Prostate gland (tissue), 2 donors: ENCODE data around the gene ITPR2.

Source experiments
- CTCF ChIP-seq, 4 experiments: fragments of 200-600 bp in 2 of 4; fragments of 450-650 bp in 2 of 4; sonication (generic) in 2 of 4; IDR thresholded peaks; 1 replicate in 3 of 4; 2 replicates in 1 of 4; pipeline ENCODE4 v1.5.1; 2016 to 2019; ENCODE audit warnings: antibody characterized with exemption in 4 of 4, mild to moderate bottlenecking in 2 of 4, moderate library complexity in 2 of 4
- POLR2A ChIP-seq: fragments of 450-650 bp; IDR thresholded peaks from one replicate; pipeline ENCODE4 v1.6.1; 2016; ENCODE audit warnings: antibody characterized with exemption, mild to moderate bottlenecking
- POLR2AphosphoS5 ChIP-seq: sonication (generic); formaldehyde crosslinking; IDR thresholded peaks from one replicate; pipeline ENCODE4 v1.6.1; 2017; ENCODE audit warnings: antibody characterized with exemption

DNA sequence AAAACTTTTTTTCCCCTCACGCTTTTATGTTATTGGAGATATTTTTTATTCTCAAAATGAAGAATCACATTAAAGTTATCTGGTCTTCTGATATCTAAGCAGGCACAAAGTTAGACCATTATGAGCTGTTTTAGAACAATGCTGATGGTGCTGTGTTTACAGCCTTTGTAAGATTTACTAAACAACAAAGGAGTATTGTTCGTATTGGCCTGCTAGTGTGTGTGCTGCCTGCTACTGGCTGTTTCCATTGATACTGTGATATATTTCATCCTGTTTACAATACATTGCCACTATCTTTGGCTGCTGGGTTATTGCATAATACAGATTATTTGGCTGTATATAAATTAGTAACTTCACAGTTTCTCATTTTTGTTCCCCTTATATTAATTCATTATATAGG lies 220.8 kb downstream of the ITPR2 start:
- no peak for TF ChIP-seq POLR2A
- no peak for TF ChIP-seq CTCF (IDR thresholded peaks at IDR 0.05)
- no peak for TF ChIP-seq POLR2AphosphoS5
